ENCODE data around the gene HOXB1.

GRCh38 chr17:48528936-48529682 is 1.7 kb downstream of the HOXB1 start:
- TF ChIP-seq CTCF (IDR thresholded peaks at IDR 0.05; ENCODE audit: low read depth, low read length, missing input control): no peak
- no peak for TF ChIP-seq MAX (IDR thresholded peaks at IDR 0.05)
